ENCODE results near the gene ETFA.

DNA sequence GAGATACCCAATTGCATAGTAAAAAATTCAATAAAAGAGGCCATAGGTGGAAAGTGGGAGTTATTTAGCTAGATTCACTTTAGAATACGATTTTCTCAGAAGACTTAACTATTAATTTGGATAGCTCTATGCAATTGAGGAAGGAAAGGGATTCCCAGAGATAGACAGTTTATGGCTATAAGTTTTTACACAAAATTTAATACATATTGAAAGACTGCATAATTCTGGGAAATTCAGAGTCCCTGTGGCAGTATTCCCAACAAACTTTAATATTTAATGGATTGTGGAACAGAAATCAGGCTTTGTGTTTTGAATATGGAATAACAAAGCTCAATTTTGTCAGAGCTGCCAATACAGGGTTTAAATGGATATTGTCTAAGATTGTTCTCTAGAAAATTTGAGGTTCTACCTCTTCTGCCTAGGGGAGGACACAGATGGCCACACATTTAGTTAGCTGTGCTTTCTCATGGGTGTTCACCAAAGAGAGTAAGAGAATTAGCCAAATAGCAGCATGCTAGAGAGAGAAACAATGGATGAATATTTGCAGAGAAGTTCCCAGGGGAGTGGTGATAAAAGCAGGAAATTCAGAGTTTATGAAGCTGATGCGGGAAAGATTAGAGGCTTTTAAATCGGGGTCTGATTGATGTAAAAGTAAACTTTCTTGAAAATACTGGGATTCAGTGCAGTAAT, 33.8 kb upstream of the ETFA start:
- TF ChIP-seq, protein P1, sequence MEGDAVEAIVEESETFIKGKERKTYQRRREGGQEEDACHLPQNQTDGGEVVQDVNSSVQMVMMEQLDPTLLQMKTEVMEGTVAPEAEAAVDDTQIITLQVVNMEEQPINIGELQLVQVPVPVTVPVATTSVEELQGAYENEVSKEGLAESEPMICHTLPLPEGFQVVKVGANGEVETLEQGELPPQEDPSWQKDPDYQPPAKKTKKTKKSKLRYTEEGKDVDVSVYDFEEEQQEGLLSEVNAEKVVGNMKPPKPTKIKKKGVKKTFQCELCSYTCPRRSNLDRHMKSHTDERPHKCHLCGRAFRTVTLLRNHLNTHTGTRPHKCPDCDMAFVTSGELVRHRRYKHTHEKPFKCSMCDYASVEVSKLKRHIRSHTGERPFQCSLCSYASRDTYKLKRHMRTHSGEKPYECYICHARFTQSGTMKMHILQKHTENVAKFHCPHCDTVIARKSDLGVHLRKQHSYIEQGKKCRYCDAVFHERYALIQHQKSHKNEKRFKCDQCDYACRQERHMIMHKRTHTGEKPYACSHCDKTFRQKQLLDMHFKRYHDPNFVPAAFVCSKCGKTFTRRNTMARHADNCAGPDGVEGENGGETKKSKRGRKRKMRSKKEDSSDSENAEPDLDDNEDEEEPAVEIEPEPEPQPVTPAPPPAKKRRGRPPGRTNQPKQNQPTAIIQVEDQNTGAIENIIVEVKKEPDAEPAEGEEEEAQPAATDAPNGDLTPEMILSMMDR (IDR thresholded peaks at IDR 0.05 in 2 of 3, conservative IDR thresholded peaks at IDR 0.05 in 1 of 3; ENCODE audit: control insufficient read depth in 2 of 3, extremely low read depth in 1 of 3, insufficient read depth in 1 of 3, low read depth in 3 of 3, low read length in 3 of 3): no peak
- no peak for TF ChIP-seq ETV6 (conservative IDR thresholded peaks at IDR 0.05 in 1 of 2, IDR thresholded peaks at IDR 0.05 in 1 of 2; ENCODE audit: borderline replicate concordance in 1 of 2, low read depth in 1 of 2)
- TF ChIP-seq ZBTB40 (IDR thresholded peaks at IDR 0.05; ENCODE audit: borderline replicate concordance): no peak
- TF ChIP-seq ZBTB33 (IDR thresholded peaks at IDR 0.05): no peak
- no peak for TF ChIP-seq RAD21 (IDR thresholded peaks at IDR 0.05; ENCODE audit: insufficient read depth, low read depth, low read length)
- TF ChIP-seq POLR2AphosphoS5 (IDR thresholded peaks at IDR 0.05; ENCODE audit: low read length): no peak
- TF ChIP-seq TBL1XR1 (IDR thresholded peaks at IDR 0.05; ENCODE audit: low read depth, low read length): no peak
- no peak for TF ChIP-seq CBX5 (IDR thresholded peaks at IDR 0.05; ENCODE audit: low read depth)
- TF ChIP-seq BCL11A (IDR thresholded peaks at IDR 0.05; ENCODE audit: low read depth, low read length): no peak
- TF ChIP-seq TAF1 (IDR thresholded peaks at IDR 0.05; ENCODE audit: borderline replicate concordance, low read depth, low read length): no peak
- TF ChIP-seq EZH2 (IDR thresholded peaks at IDR 0.05; ENCODE audit: borderline replicate concordance, control insufficient read depth, low read depth, low read length): no peak
- TF ChIP-seq JUND (IDR thresholded peaks at IDR 0.05; ENCODE audit: low read depth, low read length): no peak
- TF ChIP-seq TCF12 (IDR thresholded peaks at IDR 0.05; ENCODE audit: low read depth, low read length): no peak
- TF ChIP-seq, protein P2, sequence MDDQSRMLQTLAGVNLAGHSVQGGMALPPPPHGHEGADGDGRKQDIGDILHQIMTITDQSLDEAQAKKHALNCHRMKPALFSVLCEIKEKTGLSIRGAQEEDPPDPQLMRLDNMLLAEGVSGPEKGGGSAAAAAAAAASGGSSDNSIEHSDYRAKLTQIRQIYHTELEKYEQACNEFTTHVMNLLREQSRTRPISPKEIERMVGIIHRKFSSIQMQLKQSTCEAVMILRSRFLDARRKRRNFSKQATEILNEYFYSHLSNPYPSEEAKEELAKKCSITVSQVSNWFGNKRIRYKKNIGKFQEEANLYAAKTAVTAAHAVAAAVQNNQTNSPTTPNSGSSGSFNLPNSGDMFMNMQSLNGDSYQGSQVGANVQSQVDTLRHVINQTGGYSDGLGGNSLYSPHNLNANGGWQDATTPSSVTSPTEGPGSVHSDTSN (IDR thresholded peaks at IDR 0.05; ENCODE audit: insufficient replicate concordance, low read depth, low read length): no peak

Measured in GM12878 (cell line).